Transverse colon (tissue), 4 donors: ENCODE data around the gene NR1H3.

Experiments used
- EP300 ChIP-seq: sonication (generic); formaldehyde crosslinking; IDR thresholded peaks from one replicate; pipeline ENCODE4 v1.6.1; 2017; ENCODE audit warnings: antibody characterized with exemption, low read depth
- POLR2A ChIP-seq: fragments of 450-650 bp; IDR thresholded peaks from one replicate; pipeline ENCODE4 v1.6.1; 2016; ENCODE audit warnings: antibody characterized with exemption, mild to moderate bottlenecking, moderate library complexity
- POLR2AphosphoS5 ChIP-seq, 3 donors: sonication (generic); formaldehyde crosslinking; IDR thresholded peaks; one replicate each; pipeline ENCODE4 v1.6.1; 2016; ENCODE audit warnings: antibody characterized with exemption in 3 of 3
- TF ChIP-seq, protein P1 (sequence below), 5 experiments: fragments of 200-600 bp in 3 of 5; fragments of 450-650 bp in 2 of 5; sonication (generic) in 3 of 5; IDR thresholded peaks; 1 replicate in 2 of 5; 2 replicates in 3 of 5; pipeline ENCODE4 v1.5.1; 2016 to 2017; ENCODE audit warnings: antibody characterized with exemption in 5 of 5, inconsistent platforms in 3 of 5, mild to moderate bottlenecking in 2 of 5, moderate library complexity in 1 of 5

DNA sequence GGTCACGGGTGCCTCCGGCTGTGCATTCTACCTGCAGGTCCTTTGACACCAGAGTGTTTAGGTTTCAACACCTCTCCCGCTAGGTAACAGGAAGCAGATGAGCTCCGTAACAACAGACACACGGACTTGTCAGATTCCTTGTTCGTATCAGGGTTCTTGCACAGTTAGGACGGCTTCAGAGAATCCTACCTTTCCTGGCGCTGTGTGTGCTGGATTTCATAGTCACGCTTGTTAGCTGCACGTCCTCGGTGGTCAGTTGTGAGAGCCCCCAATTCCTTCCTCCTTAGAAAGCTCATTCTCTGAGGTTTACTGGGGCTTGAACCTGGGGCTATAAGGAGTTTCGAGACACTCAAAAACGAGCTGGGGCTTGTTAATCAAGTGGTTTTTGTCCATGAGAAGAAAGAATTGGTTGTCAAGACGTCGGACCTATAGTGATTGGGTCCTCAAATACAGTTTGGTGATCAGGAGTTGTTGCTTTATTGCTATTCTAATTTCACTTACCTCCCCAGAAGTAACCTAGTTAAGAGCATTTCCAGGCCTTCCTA, 42.4 kb upstream of the NR1H3 start:
- no peak for TF ChIP-seq POLR2A
- TF ChIP-seq, protein P1, sequence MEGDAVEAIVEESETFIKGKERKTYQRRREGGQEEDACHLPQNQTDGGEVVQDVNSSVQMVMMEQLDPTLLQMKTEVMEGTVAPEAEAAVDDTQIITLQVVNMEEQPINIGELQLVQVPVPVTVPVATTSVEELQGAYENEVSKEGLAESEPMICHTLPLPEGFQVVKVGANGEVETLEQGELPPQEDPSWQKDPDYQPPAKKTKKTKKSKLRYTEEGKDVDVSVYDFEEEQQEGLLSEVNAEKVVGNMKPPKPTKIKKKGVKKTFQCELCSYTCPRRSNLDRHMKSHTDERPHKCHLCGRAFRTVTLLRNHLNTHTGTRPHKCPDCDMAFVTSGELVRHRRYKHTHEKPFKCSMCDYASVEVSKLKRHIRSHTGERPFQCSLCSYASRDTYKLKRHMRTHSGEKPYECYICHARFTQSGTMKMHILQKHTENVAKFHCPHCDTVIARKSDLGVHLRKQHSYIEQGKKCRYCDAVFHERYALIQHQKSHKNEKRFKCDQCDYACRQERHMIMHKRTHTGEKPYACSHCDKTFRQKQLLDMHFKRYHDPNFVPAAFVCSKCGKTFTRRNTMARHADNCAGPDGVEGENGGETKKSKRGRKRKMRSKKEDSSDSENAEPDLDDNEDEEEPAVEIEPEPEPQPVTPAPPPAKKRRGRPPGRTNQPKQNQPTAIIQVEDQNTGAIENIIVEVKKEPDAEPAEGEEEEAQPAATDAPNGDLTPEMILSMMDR (IDR thresholded peaks at IDR 0.05), result no peak
- no peak for TF ChIP-seq EP300
- no peak for TF ChIP-seq POLR2AphosphoS5 (IDR thresholded peaks at IDR 0.05)
